Left lung (tissue), 10 donors: ENCODE results near the gene GPHN. TPM values are rescaled to one million over a fixed set of nuclear protein-coding genes. Genes with fewer than 3 reads are reported as not detected.

Experiments
- ATAC-seq: fragments of 200-7000 bp; cut with Tn5 transposase; one replicate; pipeline ENCODE4 v1.9.1; 2020; ENCODE audit warnings: moderate library complexity
- DNase-seq, 4 donors: peaks; one replicate each; pipeline ENCODE4 v3.0.0-alpha.2; 2013 to 2020
- H3K27ac ChIP-seq, 2 donors: fragments of 200-600 bp; sonication (generic) in 1 of 2; one replicate each; pipeline versions ENCODE4 v1.5.0 to v1.8.0; 2020 to 2021
- H3K27me3 ChIP-seq, 2 donors: fragments of 200-600 bp; sonication (generic) in 1 of 2; one replicate each; pipeline versions ENCODE4 v1.5.0 to v1.8.0; 2020 to 2021
- H3K36me3 ChIP-seq, 2 donors: fragments of 200-600 bp; sonication (generic) in 1 of 2; one replicate each; pipeline versions ENCODE4 v1.5.0 to v1.8.0; 2020 to 2021
- H3K4me1 ChIP-seq, 2 donors: fragments of 200-600 bp; one replicate each; pipeline ENCODE4 v1.8.0; 2021
- H3K4me3 ChIP-seq, 2 donors: fragments of 200-600 bp; sonication (generic) in 1 of 2; one replicate each; pipeline versions ENCODE4 v1.5.0 to v1.8.0; 2020 to 2021; ENCODE audit warnings: mild to moderate bottlenecking in 1 of 2
- H3K9me3 ChIP-seq, 2 donors: fragments of 200-600 bp; sonication (generic) in 1 of 2; one replicate each; pipeline versions ENCODE4 v1.5.0 to v1.8.0; 2020 to 2021
- intact Hi-C, 2 donors: fragments of 100-400 bp; cut with DNase I; formaldehyde crosslinking; loops; one replicate each; pipeline versions ENCODE4 v1.11.2 to v1.14.2; 2022
- polyA plus RNA-seq, 6 donors: library from polyadenylated mRNA; unstranded; fragments of 120-200 nt; gene quantifications; one replicate each; pipeline ENCODE4 v1.2.1, GENCODE V29; 2013; ENCODE audit not compliant: insufficient read length in 6 of 6
- total RNA-seq, 2 donors: library from RNA; stranded (reverse); fragmentation: NEBNext Ultra II Directional; extraction: Animal tissue kit (Norgen Biotek cat#: 25700); gene quantifications; one replicate each; pipeline ENCODE4 v1.2.1, GENCODE V29; 2021
- TF ChIP-seq, protein P1 (sequence below), 2 donors: fragments of 200-600 bp; sonication (generic) in 1 of 2; IDR thresholded peaks; one replicate each; pipeline versions ENCODE4 v1.5.0 to v1.8.0; 2021; ENCODE audit warnings: antibody characterized with exemption in 2 of 2
- donor health status: DM: no; HTN: yes; CAD: no.
- donor health status: DM: no; HTN: no; CAD: no.

Gene GPHN
- total and polyA plus RNA-seq, 8 donors: 22.6 to 31.1 (median 25.7) TPM

DNA sequence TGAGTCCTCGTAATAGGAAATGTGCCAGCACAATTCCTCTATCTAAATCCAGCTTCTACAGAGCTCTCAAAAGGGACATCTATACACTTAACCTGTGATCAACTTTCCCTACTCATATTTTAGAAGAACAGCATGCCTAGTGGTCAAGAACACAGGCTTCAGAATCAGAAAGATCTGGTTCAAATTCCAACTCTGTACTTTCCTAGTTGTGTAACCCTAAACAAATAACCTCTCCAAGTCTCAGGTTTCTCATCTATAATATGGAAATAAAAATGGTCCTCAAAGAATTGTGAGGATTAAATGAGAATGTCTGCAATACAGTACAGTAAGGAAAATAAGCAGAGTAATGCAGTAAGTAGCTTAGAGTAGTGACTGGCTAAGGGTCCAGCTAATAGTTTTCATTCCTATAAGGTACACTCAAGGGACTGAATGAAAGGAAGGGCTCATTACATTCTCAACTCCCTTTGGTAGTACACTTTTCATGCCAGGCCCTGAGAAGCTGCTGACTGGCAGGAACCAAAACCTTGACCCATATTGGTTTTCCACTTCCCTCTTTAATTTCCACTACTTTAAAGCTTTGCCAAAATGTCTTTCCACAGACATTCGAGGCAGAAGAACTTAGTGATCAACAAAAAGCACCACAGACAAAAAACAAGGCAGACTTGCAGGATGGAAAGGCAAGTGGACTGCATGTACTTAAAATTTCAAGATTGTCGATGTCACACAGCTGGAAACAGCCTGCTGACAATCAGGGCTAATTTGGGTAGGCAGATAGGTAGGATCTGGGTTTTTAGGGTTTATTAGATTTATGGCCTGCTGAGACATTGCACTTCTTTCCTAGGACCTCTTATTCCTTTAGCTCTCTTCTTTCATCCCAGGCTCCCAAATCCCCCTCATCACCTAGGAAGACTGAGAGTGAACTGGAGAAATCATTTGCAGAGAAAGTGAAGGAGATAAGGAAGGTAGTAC lies 17.5 kb upstream of the GPHN start:
- Histone ChIP-seq H3K27me3 (no peaks in the 10 kb centered on the region), H3K36me3 (no peaks in the 10 kb centered on the region), H3K9me3 (no peaks in the 10 kb centered on the region), H3K4me1 (no peaks in the 10 kb centered on the region), H3K4me3 (no peak overlapping the region), H3K27ac (no peak overlapping the region)
- intact Hi-C loops: no loop called here
- ATAC-seq: no peak
- TF ChIP-seq, protein P1, sequence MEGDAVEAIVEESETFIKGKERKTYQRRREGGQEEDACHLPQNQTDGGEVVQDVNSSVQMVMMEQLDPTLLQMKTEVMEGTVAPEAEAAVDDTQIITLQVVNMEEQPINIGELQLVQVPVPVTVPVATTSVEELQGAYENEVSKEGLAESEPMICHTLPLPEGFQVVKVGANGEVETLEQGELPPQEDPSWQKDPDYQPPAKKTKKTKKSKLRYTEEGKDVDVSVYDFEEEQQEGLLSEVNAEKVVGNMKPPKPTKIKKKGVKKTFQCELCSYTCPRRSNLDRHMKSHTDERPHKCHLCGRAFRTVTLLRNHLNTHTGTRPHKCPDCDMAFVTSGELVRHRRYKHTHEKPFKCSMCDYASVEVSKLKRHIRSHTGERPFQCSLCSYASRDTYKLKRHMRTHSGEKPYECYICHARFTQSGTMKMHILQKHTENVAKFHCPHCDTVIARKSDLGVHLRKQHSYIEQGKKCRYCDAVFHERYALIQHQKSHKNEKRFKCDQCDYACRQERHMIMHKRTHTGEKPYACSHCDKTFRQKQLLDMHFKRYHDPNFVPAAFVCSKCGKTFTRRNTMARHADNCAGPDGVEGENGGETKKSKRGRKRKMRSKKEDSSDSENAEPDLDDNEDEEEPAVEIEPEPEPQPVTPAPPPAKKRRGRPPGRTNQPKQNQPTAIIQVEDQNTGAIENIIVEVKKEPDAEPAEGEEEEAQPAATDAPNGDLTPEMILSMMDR (IDR thresholded peaks at IDR 0.05): no peak
- no peak for DNase-seq

DNA sequence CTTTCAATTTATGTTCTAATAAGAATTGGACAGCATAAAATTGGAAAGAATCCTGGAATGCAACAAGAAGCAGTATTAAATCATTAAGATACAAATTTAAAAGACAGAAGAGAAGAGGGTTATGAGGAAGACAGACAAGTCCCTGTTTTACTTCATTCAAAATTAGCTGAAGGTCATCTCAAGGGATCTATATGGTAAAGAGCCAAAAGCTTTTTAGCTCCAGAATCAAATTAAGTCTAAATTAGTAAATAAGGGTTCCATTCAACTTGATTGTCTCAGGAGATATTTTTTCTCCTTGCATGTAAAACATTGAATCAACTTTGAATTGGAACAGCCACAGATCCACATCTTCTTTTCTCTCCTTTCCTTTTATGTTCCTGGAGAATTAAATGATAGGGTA lies 14.2 kb upstream of the GPHN start:
- Histone ChIP-seq H3K27me3 (no peaks in the 10 kb centered on the region), H3K9me3 (no peaks in the 10 kb centered on the region), H3K36me3 (no peaks in the 10 kb centered on the region), H3K27ac (no peak overlapping the region), H3K4me1 (peaks cover 0 to 4% of the 10 kb centered on the region in 2 donors), H3K4me3 (no peak overlapping the region)
- intact Hi-C loops: no loop called here
- TF ChIP-seq, protein P1 (IDR thresholded peaks at IDR 0.05): no peak
- ATAC-seq (no peak), DNase-seq (no peak)

DNA sequence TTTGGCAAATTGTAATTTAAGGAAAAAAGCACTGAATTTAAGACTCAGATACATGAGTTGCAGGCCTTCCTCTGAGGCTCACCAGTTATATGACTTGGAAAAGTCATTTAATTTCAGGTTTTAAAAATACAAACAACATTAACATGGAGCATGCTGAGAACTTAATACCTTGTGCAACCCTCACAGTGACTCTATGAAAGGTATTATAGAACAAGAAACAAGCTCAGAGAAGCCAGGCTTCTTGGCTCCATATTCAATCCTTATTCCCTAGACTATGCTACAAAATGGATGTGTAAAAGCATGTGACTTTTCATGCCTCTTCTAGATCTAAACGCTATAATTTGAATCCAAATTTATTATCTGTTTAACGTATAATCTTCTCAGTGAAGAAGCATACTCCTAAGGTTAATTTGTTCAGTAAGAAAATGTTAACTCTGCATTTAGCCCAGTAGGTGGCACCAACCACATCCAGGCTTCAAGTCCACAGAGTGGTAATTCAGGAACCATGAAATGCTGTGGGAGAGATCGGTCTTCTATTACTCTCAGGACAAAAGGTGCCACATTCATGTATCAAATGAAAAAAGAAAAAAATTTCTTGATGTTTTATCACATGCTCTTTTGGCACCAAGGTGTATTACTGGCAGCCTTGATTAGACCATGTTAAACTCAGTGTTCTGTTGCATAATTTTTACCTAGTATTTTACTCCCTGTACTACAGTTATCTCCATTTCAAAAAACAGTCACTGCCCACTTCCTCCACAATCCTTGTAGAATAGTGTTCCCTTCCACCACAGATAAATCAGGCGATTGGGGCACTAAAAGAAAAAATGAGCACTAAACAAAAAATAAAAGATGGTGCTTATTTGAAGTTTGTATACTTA lies 12.5 kb upstream of the GPHN start:
- DNase-seq (peak in 2 of 4 donors; percentile 46 to 72), ATAC-seq (peak; percentile 99)
- Histone ChIP-seq H3K4me3 (no peak overlapping the region), H3K9me3 (no peaks in the 10 kb centered on the region), H3K27ac (no peak overlapping the region), H3K27me3 (no peaks in the 10 kb centered on the region), H3K4me1 (peaks cover 0 to 4% of the 10 kb centered on the region in 2 donors), H3K36me3 (no peaks in the 10 kb centered on the region)
- intact Hi-C loops: no loop called here
- TF ChIP-seq, protein P1 (IDR thresholded peaks at IDR 0.05): peak; percentile 48 to 69

DNA sequence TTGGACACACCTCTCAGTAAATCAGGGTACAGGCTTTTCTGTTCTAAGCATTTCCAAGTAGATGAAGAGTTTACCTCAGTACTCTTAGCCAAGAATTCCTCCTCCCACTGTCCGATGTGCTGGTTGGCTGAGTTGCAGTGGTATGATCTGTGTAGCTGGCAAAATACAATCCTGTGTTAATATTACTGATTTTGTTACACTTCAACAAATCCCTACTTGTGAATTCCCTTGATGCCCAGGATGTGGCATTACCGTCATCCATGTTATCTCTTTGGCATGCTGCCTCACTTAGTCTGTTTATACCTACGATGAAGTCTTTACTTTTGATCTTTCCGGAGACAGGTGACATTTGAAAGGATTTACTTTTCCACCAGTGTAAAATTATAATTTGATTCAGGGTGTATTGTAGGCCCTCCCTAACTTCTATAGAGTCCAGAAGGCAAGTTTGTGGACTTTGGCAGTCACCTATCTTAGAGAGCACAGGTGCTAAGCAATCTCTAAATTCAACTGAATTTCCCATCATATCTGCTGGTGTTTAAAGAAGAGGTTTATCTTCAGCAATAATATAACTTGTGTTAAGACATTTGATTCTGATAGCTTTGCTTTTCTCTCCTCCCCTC lies 11.6 kb upstream of the GPHN start:
- Histone ChIP-seq H3K4me3 (no peak overlapping the region), H3K27ac (no peak overlapping the region), H3K27me3 (no peaks in the 10 kb centered on the region), H3K4me1 (peaks cover 0 to 4% of the 10 kb centered on the region in 2 donors), H3K36me3 (no peaks in the 10 kb centered on the region), H3K9me3 (no peaks in the 10 kb centered on the region)
- DNase-seq (no peak), ATAC-seq (peak; percentile 80)
- TF ChIP-seq, protein P1 (IDR thresholded peaks at IDR 0.05): no peak
- intact Hi-C loops: no loop called here
